ENCODE results near the gene PSMC3. TPM values are rescaled to one million over a fixed set of nuclear protein-coding genes. Genes with fewer than 3 reads are reported as not detected.

The PSMC3 gene
- total RNA-seq, 1 experiment from 2014 or later = 222 TPM

- Histone ChIP-seq H2AFZ (no peak overlapping the region), H3K4me1 (replicated peaks; ENCODE audit: insufficient read depth) (peaks cover 17% of the 10 kb centered on the region), H3K27me3 (ENCODE audit: insufficient read depth, low read depth) (no peaks in the 10 kb centered on the region), H3F3A (ENCODE audit: insufficient read depth, low read depth) (peaks cover 49% of the 10 kb centered on the region; the same call in 1 of the 2 replicates), H3K9me3 (ENCODE audit: insufficient read depth, low read depth) (no peaks in the 10 kb centered on the region), H4K20me1 (ENCODE audit: insufficient read depth) (no peaks in the 10 kb centered on the region; the same call in 1 of the 2 replicates), H3K4me3 (no peak overlapping the region), H3K9me2 (ENCODE audit: insufficient read depth) (no peaks in the 10 kb centered on the region), H3K36me3 (ENCODE audit: low read depth) (peaks cover 11% of the 10 kb centered on the region; the same call in 1 of the 2 replicates), H3K79me2 (ENCODE audit: low read depth) (no peaks in the 10 kb centered on the region), H3K4me2 (no peak overlapping the region), H3K27ac (no peak overlapping the region)
- BruUV-seq (replicated peaks) = no TSS peak
- TF ChIP-seq, protein P1, sequence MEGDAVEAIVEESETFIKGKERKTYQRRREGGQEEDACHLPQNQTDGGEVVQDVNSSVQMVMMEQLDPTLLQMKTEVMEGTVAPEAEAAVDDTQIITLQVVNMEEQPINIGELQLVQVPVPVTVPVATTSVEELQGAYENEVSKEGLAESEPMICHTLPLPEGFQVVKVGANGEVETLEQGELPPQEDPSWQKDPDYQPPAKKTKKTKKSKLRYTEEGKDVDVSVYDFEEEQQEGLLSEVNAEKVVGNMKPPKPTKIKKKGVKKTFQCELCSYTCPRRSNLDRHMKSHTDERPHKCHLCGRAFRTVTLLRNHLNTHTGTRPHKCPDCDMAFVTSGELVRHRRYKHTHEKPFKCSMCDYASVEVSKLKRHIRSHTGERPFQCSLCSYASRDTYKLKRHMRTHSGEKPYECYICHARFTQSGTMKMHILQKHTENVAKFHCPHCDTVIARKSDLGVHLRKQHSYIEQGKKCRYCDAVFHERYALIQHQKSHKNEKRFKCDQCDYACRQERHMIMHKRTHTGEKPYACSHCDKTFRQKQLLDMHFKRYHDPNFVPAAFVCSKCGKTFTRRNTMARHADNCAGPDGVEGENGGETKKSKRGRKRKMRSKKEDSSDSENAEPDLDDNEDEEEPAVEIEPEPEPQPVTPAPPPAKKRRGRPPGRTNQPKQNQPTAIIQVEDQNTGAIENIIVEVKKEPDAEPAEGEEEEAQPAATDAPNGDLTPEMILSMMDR (conservative IDR thresholded peaks at IDR 0.05) = no peak
- TF ChIP-seq EZH2 (IDR thresholded peaks at IDR 0.05; ENCODE audit: low read depth) = no peak
- ChIA-PET POLR2A (ENCODE audit: unreplicated experiment) (no interaction called here), CTCF (no interaction called here)
- no peak for DNase-seq
- intact Hi-C loops (cut with micrococcal nuclease; ENCODE audit: unreplicated experiment) = no loop called here
Measured at GRCh38 chr11:47417712-47418111, 8.5 kb downstream of the PSMC3 start.

- H3K79me2 ChIP-seq (ENCODE audit: low read depth) = no peaks in the 10 kb centered on the region
- no peaks in the 10 kb centered on the region for H3K27me3 ChIP-seq (ENCODE audit: insufficient read depth, low read depth)
- no peak overlapping the region for H3K4me3 ChIP-seq
- H4K20me1 ChIP-seq (ENCODE audit: insufficient read depth) = no peaks in the 10 kb centered on the region; the same call in none of the 2 replicates
- no peak overlapping the region for H2AFZ ChIP-seq
- no peaks in the 10 kb centered on the region for H3K9me2 ChIP-seq (ENCODE audit: insufficient read depth)
- DNase-seq = peak; percentile 82 to 93
- CTCF ChIA-PET = interaction anchor here (0.5 to 1.0 kb wide), 4 partner anchors 11 to 749 kb away, joined by 3 to 4 read pairs (median 4); no protein-coding TSS in a partner anchor
- TF ChIP-seq, protein P1 (conservative IDR thresholded peaks at IDR 0.05) = no peak
- no peak for TF ChIP-seq EZH2 (IDR thresholded peaks at IDR 0.05; ENCODE audit: low read depth)
- peaks cover 17% of the 10 kb centered on the region for H3K4me1 ChIP-seq (replicated peaks; ENCODE audit: insufficient read depth)
- H3F3A ChIP-seq (ENCODE audit: insufficient read depth, low read depth) = peaks cover 47% of the 10 kb centered on the region; the same call in 1 of the 2 replicates
- H3K36me3 ChIP-seq (ENCODE audit: low read depth) = 0 out of 2 replicates have a peak, but pooled peaks cover 4% of the 10 kb centered on the region
- intact Hi-C loops (cut with micrococcal nuclease; ENCODE audit: unreplicated experiment) = no loop called here
- POLR2A ChIA-PET (ENCODE audit: unreplicated experiment) = interaction anchor here (0.7 kb wide), 1 partner anchor 316 kb away, joined by 3 read pairs; no protein-coding TSS in a partner anchor
- peak overlapping the region; percentile 34; the same call in 1 of the 2 replicates for H3K27ac ChIP-seq
- no peaks in the 10 kb centered on the region for H3K9me3 ChIP-seq (ENCODE audit: insufficient read depth, low read depth)
- peak overlapping the region; percentile 40 for H3K4me2 ChIP-seq
- no TSS peak for BruUV-seq (replicated peaks)
Measured at GRCh38 chr11:47415949-47416472, 10.2 kb downstream of the PSMC3 start.

GRCh38 chr11:47415091-47415854, 11.0 kb downstream of the PSMC3 start:
- peaks cover 18% of the 10 kb centered on the region for H3K4me1 ChIP-seq (replicated peaks; ENCODE audit: insufficient read depth)
- no peak overlapping the region for H3K4me3 ChIP-seq
- H2AFZ ChIP-seq = no peak overlapping the region
- no peaks in the 10 kb centered on the region for H3K9me2 ChIP-seq (ENCODE audit: insufficient read depth)
- DNase-seq = no peak
- BruUV-seq (replicated peaks) = no TSS peak
- ChIA-PET CTCF (interaction anchor here (0.5 to 1.0 kb wide), 4 partner anchors 12 to 748 kb away, joined by 3 to 4 read pairs (median 4); no protein-coding TSS in a partner anchor), POLR2A (ENCODE audit: unreplicated experiment) (interaction anchor here (0.7 kb wide), 1 partner anchor 317 kb away, joined by 3 read pairs; no protein-coding TSS in a partner anchor)
- no peaks in the 10 kb centered on the region for H3K36me3 ChIP-seq (ENCODE audit: low read depth)
- peak overlapping the region; percentile 40; the same call in 1 of the 2 replicates for H3K4me2 ChIP-seq
- H3K27me3 ChIP-seq (ENCODE audit: insufficient read depth, low read depth) = no peaks in the 10 kb centered on the region
- H3K79me2 ChIP-seq (ENCODE audit: low read depth) = no peaks in the 10 kb centered on the region
- no peaks in the 10 kb centered on the region; the same call in none of the 2 replicates for H4K20me1 ChIP-seq (ENCODE audit: insufficient read depth)
- peaks cover 50% of the 10 kb centered on the region; the same call in 1 of the 2 replicates for H3F3A ChIP-seq (ENCODE audit: insufficient read depth, low read depth)
- H3K27ac ChIP-seq = peak overlapping the region; percentile 34; the same call in 1 of the 2 replicates
- intact Hi-C loops (cut with micrococcal nuclease; ENCODE audit: unreplicated experiment) = no loop called here
- no peaks in the 10 kb centered on the region for H3K9me3 ChIP-seq (ENCODE audit: insufficient read depth, low read depth)
- TF ChIP-seq EZH2 (IDR thresholded peaks at IDR 0.05; ENCODE audit: low read depth) = no peak
